ENCODE data around the gene TSSK2. TPM values are rescaled to one million over a fixed set of nuclear protein-coding genes. Genes with fewer than 3 reads are reported as not detected.
A peak's percentile ranks its signal among the peaks of the same experiment; 100 is the strongest.

The TSSK2 gene
- total RNA-seq, 1 donor from 2014 or later, result not detected

- H3K4me1 ChIP-seq, result peaks cover 73% of the 10 kb centered on the region
- no peak overlapping the region for H3K27ac ChIP-seq (replicated peaks)
- no peaks in the 10 kb centered on the region for H3K36me3 ChIP-seq
- TF ChIP-seq CTCF (IDR thresholded peaks at IDR 0.05; ENCODE audit: borderline replicate concordance), result no peak
- no peaks in the 10 kb centered on the region for H3K27me3 ChIP-seq (ENCODE audit: low read depth)
- H3K4me3 ChIP-seq, result no peak overlapping the region
- intact Hi-C loops (cut with micrococcal nuclease), result no loop called here
- no peaks in the 10 kb centered on the region for H3K9me3 ChIP-seq (replicated peaks)
- DNase-seq, result no peak
These were observed 23.4 kb upstream of the TSSK2 start for GRCh38 chr22:19107730-19108074.

GRCh38 chr22:19108807-19109197, 22.3 kb upstream of the TSSK2 start:
- no peak overlapping the region for H3K27ac ChIP-seq (replicated peaks)
- no peak for TF ChIP-seq CTCF (IDR thresholded peaks at IDR 0.05; ENCODE audit: borderline replicate concordance)
- intact Hi-C loops (cut with micrococcal nuclease), result no loop called here
- no peaks in the 10 kb centered on the region for H3K36me3 ChIP-seq
- H3K4me3 ChIP-seq, result no peak overlapping the region
- H3K9me3 ChIP-seq (replicated peaks), result no peaks in the 10 kb centered on the region
- DNase-seq, result no peak
- peaks cover 72% of the 10 kb centered on the region for H3K4me1 ChIP-seq
- no peaks in the 10 kb centered on the region for H3K27me3 ChIP-seq (ENCODE audit: low read depth)

- intact Hi-C loops (cut with micrococcal nuclease), result no loop called here
- TF ChIP-seq CTCF (IDR thresholded peaks at IDR 0.05; ENCODE audit: borderline replicate concordance), result no peak
- no peaks in the 10 kb centered on the region for H3K27me3 ChIP-seq (ENCODE audit: low read depth)
- H3K27ac ChIP-seq (replicated peaks), result peak overlapping the region; percentile 27
- DNase-seq, result no peak
- H3K9me3 ChIP-seq (replicated peaks), result no peaks in the 10 kb centered on the region
- no peaks in the 10 kb centered on the region for H3K36me3 ChIP-seq
- H3K4me3 ChIP-seq, result no peak overlapping the region
- H3K4me1 ChIP-seq, result peaks cover 73% of the 10 kb centered on the region
These were observed 21.7 kb upstream of the TSSK2 start for GRCh38 chr22:19109198-19110063.

GRCh38 chr22:19110064-19110458, 21.0 kb upstream of the TSSK2 start:
- no peaks in the 10 kb centered on the region for H3K27me3 ChIP-seq (ENCODE audit: low read depth)
- intact Hi-C loops (cut with micrococcal nuclease), result no loop called here
- no peaks in the 10 kb centered on the region for H3K9me3 ChIP-seq (replicated peaks)
- H3K4me3 ChIP-seq, result no peak overlapping the region
- DNase-seq, result no peak
- H3K36me3 ChIP-seq, result no peaks in the 10 kb centered on the region
- H3K27ac ChIP-seq (replicated peaks), result peak overlapping the region; percentile 27
- H3K4me1 ChIP-seq, result peaks cover 73% of the 10 kb centered on the region
- no peak for TF ChIP-seq CTCF (IDR thresholded peaks at IDR 0.05; ENCODE audit: borderline replicate concordance)

- no peaks in the 10 kb centered on the region for H3K36me3 ChIP-seq
- H3K27me3 ChIP-seq (ENCODE audit: low read depth), result no peaks in the 10 kb centered on the region
- H3K4me1 ChIP-seq, result peaks cover 73% of the 10 kb centered on the region
- no peak overlapping the region for H3K27ac ChIP-seq (replicated peaks)
- no peaks in the 10 kb centered on the region for H3K9me3 ChIP-seq (replicated peaks)
- no peak overlapping the region for H3K4me3 ChIP-seq
- no peak for DNase-seq
- intact Hi-C loops (cut with micrococcal nuclease), result no loop called here
- TF ChIP-seq CTCF (IDR thresholded peaks at IDR 0.05; ENCODE audit: borderline replicate concordance), result no peak
These were observed 20.5 kb upstream of the TSSK2 start for GRCh38 chr22:19110646-19111045.

Data from left ventricle myocardium inferior (tissue), 1 donor.